Stimulated activated CD4-positive, alpha-beta T cell treated with anti-CD3 and anti-CD28 coated beads, Interleukin-1b, Interleukin-23, amount 100 ng/mL, for 1 hour (primary cell): ENCODE measurements around the gene RRAD.
"Not testable (repeated sequence)": the region's sequence is repeated elsewhere in the genome, so short reads cannot be mapped to it uniquely, and the experiment has no call there.

Experiments used
- DNase-seq, 2 donors: peaks; one replicate each; pipeline ENCODE4 v3.0.0-alpha.2; 2020; ENCODE audit warnings: low read depth in 2 of 2

The RRAD gene

DNA sequence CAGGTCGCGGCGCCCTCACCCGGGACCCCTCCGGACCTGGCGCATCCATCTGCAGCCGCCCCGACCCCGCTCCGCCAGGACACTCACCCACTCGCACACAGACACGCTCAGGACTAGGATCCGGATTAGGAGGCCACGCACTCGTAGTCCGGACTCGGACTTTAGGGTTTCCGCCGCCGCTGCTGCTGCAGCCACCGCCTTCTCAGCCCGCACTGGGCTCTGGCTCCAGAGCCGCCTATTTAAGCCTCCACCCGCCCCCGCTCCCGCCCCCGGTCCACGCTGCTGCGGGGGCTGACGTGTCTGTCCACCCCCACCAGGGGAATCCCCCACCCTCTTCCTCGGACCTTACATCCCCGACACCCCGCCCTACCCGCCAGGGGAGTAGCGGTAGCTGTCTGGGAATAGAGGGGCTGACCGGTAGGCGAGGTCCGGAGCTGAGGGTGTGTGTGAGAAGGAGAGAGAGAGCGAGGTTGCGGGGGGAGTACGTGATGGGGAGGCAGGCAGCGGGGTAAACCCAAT lies at the start of gene RRAD:
RRAD (minus strand) TSS at position 214 of the 519 bp plus-strand sequence. CDS start 356 bp downstream, outside the sequence.
- no peak for DNase-seq

GRCh38 chr16:66974932-66975246 lies 49.6 kb upstream of the RRAD start:
- DNase-seq: not testable (repeated sequence)

DNA sequence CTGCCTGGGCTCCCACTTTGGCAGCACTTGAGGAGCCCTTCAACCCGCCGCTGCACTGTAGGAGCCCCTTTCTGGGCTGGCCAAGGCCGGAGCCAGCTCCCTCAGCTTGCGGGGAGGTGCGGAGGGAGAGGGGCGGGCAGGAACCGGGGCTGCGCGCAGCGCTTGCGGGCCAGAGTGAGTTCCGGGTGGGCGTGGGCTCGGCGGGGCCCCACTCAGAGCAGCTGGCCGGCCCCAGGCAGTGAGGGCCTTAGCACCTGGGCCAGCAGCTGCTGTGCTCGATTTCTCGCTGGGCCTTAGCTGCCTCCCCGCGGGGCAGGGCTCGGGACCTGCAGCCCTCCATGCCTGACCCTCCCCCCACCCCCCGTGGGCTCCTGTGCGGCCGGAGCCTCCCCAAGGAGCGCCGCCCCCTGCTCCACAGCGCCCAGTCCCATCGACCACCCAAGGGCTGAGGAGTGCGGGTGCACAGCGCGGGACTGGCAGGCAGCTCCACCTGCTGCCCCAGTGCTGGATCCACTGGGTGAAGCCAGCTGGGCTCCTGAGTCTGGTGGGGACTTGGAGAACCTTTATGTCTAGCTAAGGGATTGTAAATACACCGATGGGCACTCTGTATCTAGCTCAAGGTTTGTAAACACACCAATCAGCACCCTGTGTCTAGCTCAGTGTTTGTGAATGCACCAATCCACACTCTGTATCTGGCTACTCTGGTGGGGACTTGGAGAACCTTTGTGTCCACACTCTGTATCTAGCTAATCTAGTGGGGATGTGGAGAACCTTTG lies 49.0 kb upstream of the RRAD start:
- not testable (repeated sequence) for DNase-seq

DNA sequence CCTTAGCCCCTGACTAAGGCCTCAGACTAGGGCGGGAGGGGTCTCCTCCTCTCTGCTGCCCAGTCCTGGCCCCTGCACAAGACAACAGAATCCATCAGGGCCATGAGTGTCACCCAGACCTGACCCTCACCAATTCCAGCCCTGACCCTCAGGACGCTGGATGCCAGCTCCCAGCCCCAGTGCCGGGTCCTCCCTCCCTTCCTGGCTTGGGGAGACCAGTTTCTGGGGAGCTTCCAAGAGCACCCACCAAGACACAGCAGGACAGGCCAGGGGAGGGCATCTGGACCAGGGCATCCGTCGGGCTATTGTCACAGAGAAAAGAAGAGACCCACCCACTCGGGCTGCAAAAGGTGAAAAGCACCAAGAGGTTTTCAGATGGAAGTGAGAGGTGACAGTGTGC lies 48.4 kb upstream of the RRAD start:
- DNase-seq: no peak

- no peak for DNase-seq
Observed at GRCh38 chr16:66972983-66973382, 47.6 kb upstream of the RRAD start.

- DNase-seq: no peak
Observed at GRCh38 chr16:66970775-66971720, 45.7 kb upstream of the RRAD start.

DNA sequence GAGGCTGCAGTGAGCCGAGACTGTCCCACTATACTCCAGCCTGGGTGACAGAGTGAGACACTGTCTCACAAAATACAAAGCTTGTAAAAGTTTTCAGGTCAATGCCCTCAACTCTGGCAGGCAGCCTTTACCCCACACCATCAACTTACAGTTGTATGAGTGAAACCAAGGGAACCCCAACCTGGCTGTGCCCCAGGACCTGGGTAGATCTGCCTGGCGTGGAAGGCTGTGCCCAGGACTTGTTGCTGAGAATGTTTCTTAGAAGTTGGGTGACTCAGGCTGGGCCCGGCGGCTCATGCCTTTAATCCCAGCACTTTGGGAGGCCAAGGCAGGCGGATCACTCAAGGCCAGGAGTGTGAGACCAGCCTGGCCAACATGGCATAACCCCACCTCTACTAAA lies 43.5 kb upstream of the RRAD start:
- no peak for DNase-seq

DNA sequence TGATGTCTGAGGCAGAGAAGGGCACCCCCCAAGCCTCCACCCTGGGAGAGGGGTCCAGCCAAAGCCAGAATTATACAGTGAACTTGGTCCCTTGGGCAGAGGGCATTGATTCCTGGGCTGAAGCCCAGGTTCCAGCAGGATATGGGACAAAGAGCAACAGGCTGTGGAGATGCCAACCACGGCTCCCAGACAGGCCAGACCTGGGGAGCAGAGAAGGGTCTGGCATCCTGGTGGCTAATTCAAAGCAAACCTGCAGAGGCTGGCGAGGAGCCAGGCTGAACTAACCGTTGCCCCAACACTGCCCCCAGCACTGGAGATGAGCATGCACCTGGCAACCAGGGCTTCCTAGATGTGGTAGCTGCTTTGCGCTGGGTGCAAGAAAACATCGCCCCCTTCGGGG lies 38.7 kb upstream of the RRAD start:
- no peak for DNase-seq

DNA sequence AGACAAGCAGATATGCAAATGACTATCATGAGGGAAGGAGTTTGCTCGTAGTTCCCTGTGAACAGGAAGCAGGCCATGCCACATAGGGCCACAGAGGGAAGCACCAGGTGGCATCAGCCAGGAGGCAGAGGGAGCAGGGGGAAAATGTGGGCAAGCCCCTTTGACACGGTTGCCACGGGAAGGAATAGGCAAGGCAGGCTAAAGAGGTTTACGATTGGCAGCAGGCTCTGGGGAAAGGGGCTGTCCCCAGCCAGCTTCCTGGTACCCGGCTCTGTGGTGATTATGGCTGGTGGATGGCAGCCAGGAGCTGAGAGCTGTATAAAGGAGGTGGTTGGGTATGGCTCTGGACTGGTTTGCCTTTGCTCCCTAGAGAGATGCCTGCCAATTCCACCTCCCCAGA lies 36.6 kb upstream of the RRAD start:
- DNase-seq: no peak

DNA sequence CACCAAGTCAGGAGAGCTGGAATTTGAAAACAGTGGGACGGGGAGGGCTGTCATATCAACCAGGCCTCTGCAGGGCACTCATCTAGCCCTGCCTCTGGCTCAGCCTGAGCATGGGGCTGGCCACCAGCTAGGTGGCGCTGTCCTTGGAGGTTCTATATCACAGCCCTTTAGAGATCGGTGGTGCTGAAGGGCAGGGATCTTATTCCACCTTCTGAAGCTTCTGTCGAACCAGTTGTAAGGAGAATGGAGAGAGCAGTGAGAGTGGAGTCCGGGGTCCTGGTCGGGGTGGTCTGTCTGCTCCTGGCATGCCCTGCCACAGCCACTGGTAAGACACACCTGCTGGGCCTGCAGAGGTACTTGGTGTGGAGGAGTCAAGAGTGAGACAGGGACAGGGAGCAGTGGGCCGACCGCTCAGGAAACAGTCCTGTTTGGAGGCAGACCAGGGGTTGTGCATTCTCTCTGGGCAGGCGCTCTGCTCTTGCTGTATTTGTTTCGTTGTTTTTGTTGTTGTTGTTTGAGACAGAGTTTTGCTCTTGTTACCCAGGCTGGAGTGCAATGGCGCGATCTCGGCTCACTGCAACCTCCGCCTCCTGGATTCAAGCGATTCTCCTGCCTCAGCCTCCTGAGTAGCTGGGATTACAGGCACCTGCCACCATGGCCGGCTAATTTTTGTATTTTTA lies 35.9 kb upstream of the RRAD start, which contains the start of gene CES3:
CES3 (plus strand) TSS at position 202 of the 680 bp plus-strand sequence; CDS start at position 244, 42 bp downstream.
- DNase-seq: no peak

- no peak for DNase-seq
Observed at GRCh38 chr16:66960270-66960669, 34.9 kb upstream of the RRAD start.

DNA sequence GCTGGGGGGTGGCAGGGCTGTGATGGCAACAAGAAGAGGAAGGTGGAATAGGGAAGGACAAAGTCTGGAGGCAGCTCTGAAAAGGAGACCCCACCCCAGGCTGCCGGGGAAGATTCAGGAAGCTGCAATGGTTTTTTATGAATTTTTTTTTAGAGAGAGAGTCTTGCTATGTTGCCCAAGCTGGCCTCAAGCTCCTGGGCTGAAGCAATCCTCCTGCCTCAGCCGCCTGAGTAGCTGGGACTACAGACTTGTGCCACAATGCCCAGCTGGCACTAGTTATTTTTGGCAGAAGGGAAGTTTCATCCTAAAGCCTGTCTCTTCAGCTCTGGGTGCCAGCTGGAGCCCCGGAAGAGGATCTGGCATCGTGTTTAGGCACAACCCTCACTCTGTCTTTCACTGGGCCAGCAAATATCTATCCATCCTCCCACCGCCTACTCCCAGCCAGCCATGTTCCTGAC lies 34.4 kb upstream of the RRAD start:
- no peak for DNase-seq

- no peak for DNase-seq
Observed at GRCh38 chr16:66958857-66959703, 33.7 kb upstream of the RRAD start.

GRCh38 chr16:66956154-66956457 lies 30.8 kb upstream of the RRAD start:
- DNase-seq: not testable (repeated sequence)

- DNase-seq: not testable (repeated sequence)
Observed at GRCh38 chr16:66955363-66956153, 30.2 kb upstream of the RRAD start.

DNA sequence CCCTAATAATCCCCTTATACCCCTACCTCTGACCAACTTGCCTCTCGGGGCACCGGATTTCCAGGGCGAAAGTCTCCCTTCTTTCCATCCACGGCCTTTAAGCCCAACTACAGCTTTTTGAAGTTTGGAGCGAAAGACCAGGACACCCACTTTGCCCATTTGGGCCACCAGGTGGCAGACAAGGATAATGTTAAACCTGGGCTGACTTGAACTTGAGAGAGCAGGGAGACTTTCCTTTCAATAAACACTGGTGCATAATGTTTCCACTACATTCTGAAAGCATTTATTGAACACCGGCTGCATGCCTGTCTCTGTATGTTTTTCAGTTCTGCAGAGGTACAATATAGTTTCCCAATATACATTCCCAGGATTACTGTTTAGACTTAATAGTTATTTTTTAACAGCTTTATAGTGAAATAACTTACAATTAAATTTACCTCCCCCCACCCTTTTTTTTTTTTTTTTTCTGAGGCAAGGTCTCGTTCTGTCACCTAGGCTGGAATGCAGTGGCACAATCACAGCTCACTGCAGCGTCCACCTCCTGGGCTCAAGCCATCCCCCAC lies 28.8 kb upstream of the RRAD start:
- DNase-seq: peak; percentile 37 to 52

DNA sequence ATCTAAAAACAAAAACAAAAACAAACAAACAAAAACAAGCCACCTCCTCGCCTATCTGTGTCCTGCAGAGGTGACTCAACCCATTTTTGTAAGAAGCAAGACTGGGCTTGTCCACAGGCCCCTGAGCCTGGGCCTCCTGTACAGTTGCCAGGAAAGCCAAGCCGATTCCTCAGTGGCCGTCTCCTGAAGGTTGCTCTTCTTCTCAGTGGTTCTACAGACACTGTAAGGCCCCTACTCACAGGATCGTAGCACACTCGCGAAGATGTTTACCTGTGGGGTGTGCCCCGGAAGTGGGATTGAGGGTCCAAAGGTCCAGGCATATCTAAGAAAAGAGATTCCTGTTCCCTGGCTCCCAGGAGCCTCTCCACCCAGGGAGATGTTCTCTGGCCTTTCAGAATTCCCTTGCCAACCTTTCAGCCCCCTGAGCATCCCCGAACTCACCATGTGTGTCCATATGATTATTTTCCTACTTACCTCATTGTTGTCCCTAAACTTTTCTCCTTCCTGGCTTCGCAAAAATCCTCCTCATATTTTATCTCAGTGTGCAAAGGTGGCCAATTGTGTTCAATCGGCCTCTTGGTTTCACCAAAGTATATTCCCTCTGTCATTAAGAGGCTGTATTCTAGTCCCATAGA lies 28.2 kb upstream of the RRAD start:
- no peak for DNase-seq

DNA sequence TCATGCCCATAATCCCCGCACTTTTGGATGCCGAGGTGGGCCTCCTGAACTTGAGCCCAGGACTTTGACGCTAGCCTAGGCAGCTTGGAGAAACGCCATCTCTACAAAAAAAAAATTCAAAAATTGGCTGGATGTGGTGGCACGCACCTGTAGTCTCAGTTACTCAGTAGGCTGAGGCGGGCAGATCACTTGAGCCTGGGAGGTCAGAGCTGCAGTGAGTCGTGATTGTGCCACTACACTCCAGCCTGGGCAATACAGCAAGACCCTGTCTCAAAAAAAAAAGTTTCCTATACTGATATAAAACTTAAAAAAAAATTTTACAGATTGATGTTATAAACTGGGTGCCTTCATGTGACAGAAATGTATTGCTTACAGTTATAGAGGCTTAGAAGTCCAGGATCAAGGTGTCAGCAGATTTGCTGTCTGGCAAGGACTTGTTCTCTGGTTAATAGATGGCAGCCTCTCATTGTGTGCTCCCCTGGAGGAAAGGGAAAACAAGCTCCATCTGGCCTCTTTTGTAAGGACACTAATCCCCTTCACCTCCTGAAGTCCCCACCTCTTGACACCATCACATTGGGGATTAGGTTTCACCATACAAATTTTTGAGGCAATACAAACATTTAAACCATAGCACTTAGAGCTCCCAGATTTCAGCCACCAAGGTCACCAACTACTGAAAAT lies 27.2 kb upstream of the RRAD start:
- DNase-seq: no peak
